Effector memory CD4-positive, alpha-beta T cell (primary cell): ENCODE data around the gene CXCR1.
"Not testable (repeated sequence)": the region's sequence is repeated elsewhere in the genome, so short reads cannot be mapped to it uniquely, and the experiment has no call there.

Experiments
- DNase-seq, 3 donors: peaks; one replicate each; pipeline ENCODE4 v3.0.0-alpha.2; 2020
- H3K27ac ChIP-seq: 2 replicates; pipeline ENCODE4 v1.7.0; 2013; ENCODE audit warnings: mild to moderate bottlenecking, low read length, moderate library complexity; ENCODE audit not compliant: insufficient read depth, poor library complexity, severe bottlenecking
- H3K27me3 ChIP-seq: replicated peaks from 2 replicates; pipeline ENCODE4 v1.7.0; 2013; ENCODE audit warnings: mild to moderate bottlenecking, low read length; ENCODE audit not compliant: insufficient read depth, control insufficient read depth, poor library complexity, severe bottlenecking
- H3K36me3 ChIP-seq: 2 replicates; pipeline ENCODE4 v1.7.0; 2013; ENCODE audit warnings: mild to moderate bottlenecking, low read length, moderate library complexity; ENCODE audit not compliant: control insufficient read depth, insufficient read depth
- H3K4me1 ChIP-seq: 2 replicates; pipeline ENCODE4 v1.7.0; 2013; ENCODE audit warnings: low read length, mild to moderate bottlenecking; ENCODE audit not compliant: control insufficient read depth, insufficient read depth, poor library complexity, severe bottlenecking
- H3K4me3 ChIP-seq: 2 replicates; pipeline ENCODE4 v1.7.0; 2013; ENCODE audit warnings: low read length, low read depth, mild to moderate bottlenecking; ENCODE audit not compliant: insufficient read depth, poor library complexity, severe bottlenecking
- H3K9me3 ChIP-seq: 2 replicates; pipeline ENCODE4 v1.7.0; 2013; ENCODE audit warnings: mild to moderate bottlenecking, low read length, moderate library complexity; ENCODE audit not compliant: control insufficient read depth

The CXCR1 gene

GRCh38 chr2:218187296-218188015, 20.7 kb upstream of the CXCR1 start:
- no peak for DNase-seq
- no peaks in the 10 kb centered on the region for H3K9me3 ChIP-seq
- H3K27me3 ChIP-seq: no peaks in the 10 kb centered on the region
- no peaks in the 10 kb centered on the region for H3K4me1 ChIP-seq
- H3K27ac ChIP-seq: no peak overlapping the region
- no peak overlapping the region for H3K4me3 ChIP-seq
- no peaks in the 10 kb centered on the region for H3K36me3 ChIP-seq

- Histone ChIP-seq H3K27ac (no peak overlapping the region), H3K4me3 (no peak overlapping the region), H3K36me3 (no peaks in the 10 kb centered on the region), H3K27me3 (no peaks in the 10 kb centered on the region), H3K9me3 (no peaks in the 10 kb centered on the region), H3K4me1 (no peaks in the 10 kb centered on the region)
- DNase-seq: no peak
Measured at GRCh38 chr2:218186876-218187275, 20.1 kb upstream of the CXCR1 start.

GRCh38 chr2:218186355-218186766, 19.6 kb upstream of the CXCR1 start:
- no peak overlapping the region for H3K4me3 ChIP-seq
- no peak overlapping the region for H3K27ac ChIP-seq
- no peaks in the 10 kb centered on the region for H3K4me1 ChIP-seq
- no peaks in the 10 kb centered on the region for H3K9me3 ChIP-seq
- H3K27me3 ChIP-seq: no peaks in the 10 kb centered on the region
- peak; percentile 39 to 51 (median 48) for DNase-seq
- H3K36me3 ChIP-seq: no peaks in the 10 kb centered on the region

GRCh38 chr2:218184331-218184730, 17.6 kb upstream of the CXCR1 start:
- H3K9me3 ChIP-seq: no peaks in the 10 kb centered on the region
- H3K36me3 ChIP-seq: no peaks in the 10 kb centered on the region
- no peaks in the 10 kb centered on the region for H3K4me1 ChIP-seq
- DNase-seq: no peak
- H3K27ac ChIP-seq: no peak overlapping the region
- H3K4me3 ChIP-seq: no peak overlapping the region
- no peaks in the 10 kb centered on the region for H3K27me3 ChIP-seq

GRCh38 chr2:218180467-218181114, 13.8 kb upstream of the CXCR1 start:
- no peak for DNase-seq
- no peaks in the 10 kb centered on the region for H3K36me3 ChIP-seq
- no peaks in the 10 kb centered on the region for H3K27me3 ChIP-seq
- H3K27ac ChIP-seq: no peak overlapping the region
- no peaks in the 10 kb centered on the region for H3K9me3 ChIP-seq
- H3K4me1 ChIP-seq: no peaks in the 10 kb centered on the region
- H3K4me3 ChIP-seq: no peak overlapping the region

GRCh38 chr2:218179782-218180181, 13.0 kb upstream of the CXCR1 start:
- no peaks in the 10 kb centered on the region for H3K27me3 ChIP-seq
- no peak overlapping the region for H3K27ac ChIP-seq
- no peaks in the 10 kb centered on the region for H3K9me3 ChIP-seq
- no peaks in the 10 kb centered on the region for H3K36me3 ChIP-seq
- H3K4me1 ChIP-seq: no peaks in the 10 kb centered on the region
- DNase-seq: no peak
- no peak overlapping the region for H3K4me3 ChIP-seq

GRCh38 chr2:218172845-218173244, 6.1 kb upstream of the CXCR1 start:
- peaks cover 4% of the 10 kb centered on the region for H3K4me1 ChIP-seq
- H3K4me3 ChIP-seq: no peak overlapping the region
- H3K9me3 ChIP-seq: no peaks in the 10 kb centered on the region
- no peaks in the 10 kb centered on the region for H3K36me3 ChIP-seq
- no peak overlapping the region for H3K27ac ChIP-seq
- no peak for DNase-seq
- H3K27me3 ChIP-seq: no peaks in the 10 kb centered on the region

- peaks cover 15% of the 10 kb centered on the region for H3K4me1 ChIP-seq
- not testable (repeated sequence) for DNase-seq, H3K36me3 ChIP-seq, H3K27me3 ChIP-seq, H3K27ac ChIP-seq, H3K4me3 ChIP-seq, H3K9me3 ChIP-seq
Measured at GRCh38 chr2:218171744-218172143, 5.0 kb upstream of the CXCR1 start.

GRCh38 chr2:218169757-218170546, 3.2 kb upstream of the CXCR1 start:
- Histone ChIP-seq H3K27ac (no peak overlapping the region), H3K36me3 (no peaks in the 10 kb centered on the region), H3K4me1 (peaks cover 22% of the 10 kb centered on the region), H3K4me3 (no peak overlapping the region), H3K27me3 (no peaks in the 10 kb centered on the region), H3K9me3 (no peaks in the 10 kb centered on the region)
- no peak for DNase-seq
